Inferior parietal cortex (tissue), 1 donor: Measurements from ENCODE around the gene GALNT13.

Source experiments
- DNase-seq: peaks from one replicate; pipeline ENCODE4 v3.0.0-alpha.2; 2016; ENCODE audit errors: extremely low spot score

GALNT13 gene

DNA sequence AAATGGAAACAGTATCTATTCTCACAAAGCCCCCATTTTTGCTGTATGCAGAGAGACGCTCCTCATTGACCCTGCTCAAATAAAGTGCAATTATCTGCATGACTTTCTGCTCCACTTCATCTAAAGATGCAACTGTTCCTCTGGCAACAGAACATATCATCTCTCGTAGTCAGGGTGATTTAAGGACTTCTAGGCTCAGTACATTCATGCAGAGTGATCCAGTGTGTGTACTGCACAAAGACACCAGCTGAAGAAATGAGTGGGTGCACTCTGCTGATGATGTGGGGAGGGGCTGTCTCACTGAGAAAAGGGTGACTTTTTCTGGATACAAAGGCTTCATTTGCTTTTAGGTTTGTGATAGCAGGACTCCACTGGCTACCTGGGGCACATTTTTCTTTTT lies 355.2 kb downstream of the GALNT13 start:
- DNase-seq, result no peak

DNA sequence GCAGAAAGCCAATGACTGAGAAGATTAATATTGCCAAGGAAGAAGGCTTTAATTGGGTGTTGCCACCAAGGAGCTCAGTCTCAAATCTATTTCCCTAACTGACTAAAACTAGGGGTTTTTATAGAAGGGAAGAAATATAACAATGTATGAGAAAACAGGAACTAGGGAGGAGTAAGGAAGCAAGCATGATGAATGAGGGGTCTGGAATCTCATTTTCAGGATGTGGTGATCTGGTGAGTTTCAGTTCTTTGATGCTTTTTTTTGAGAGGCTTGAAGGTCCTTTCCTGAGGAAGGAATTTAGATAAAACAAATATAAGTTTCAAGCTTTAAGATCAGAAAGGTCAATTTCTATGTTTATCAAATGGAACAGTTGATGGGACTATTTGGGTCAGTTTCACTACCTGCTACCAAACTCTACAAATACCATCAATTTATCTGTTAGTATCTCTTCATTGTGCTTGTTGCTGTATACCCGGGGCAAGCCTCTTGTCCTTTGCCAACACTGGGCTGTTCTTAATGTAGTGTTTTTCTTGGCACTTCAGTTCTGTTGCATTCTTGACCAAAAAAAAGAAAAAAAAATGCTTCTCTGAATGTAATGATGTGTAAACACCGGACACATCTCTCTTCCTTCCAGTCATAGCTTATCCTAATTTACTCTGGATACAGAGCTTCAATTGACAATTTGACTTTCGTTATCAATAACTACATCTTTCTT lies 357.0 kb downstream of the GALNT13 start:
- DNase-seq, result no peak

DNA sequence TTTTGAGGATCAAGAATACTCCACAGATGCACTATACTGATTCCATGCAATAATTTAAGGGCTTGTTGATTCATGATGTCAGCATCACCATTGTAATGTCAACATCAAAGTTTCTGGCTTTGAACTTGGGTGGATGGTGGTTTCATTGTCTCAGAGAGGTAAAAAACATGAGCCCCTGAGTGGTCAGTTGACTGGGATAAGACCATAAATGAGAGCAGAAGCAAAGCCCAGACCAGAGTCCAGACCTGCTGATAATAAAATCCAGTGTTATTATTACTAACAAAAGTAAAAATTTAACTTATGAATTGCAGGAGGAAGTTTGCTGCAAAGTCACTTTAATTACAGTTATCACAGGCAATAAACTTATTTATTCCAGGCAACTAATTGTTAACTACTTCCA lies 358.2 kb downstream of the GALNT13 start:
- DNase-seq, result no peak

DNA sequence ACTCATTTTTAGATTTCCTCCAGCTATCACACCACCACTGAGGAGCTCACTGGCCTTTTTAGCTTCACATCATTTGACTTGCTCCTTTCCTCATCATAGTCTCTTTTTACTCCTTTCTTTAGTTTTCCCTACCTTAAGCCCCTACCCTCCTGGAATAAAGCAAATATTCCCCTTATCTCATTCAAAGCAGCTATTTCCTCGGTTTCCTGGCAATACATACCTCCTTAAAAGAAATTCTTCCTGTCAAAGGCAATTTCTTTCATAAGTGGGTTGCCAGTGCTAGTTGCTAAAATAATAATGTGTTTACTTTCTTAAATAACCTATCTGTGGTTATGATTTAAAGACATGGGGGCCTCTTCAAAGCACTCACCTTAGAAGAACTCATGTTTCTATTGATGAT lies 359.3 kb downstream of the GALNT13 start:
- no peak for DNase-seq

DNA sequence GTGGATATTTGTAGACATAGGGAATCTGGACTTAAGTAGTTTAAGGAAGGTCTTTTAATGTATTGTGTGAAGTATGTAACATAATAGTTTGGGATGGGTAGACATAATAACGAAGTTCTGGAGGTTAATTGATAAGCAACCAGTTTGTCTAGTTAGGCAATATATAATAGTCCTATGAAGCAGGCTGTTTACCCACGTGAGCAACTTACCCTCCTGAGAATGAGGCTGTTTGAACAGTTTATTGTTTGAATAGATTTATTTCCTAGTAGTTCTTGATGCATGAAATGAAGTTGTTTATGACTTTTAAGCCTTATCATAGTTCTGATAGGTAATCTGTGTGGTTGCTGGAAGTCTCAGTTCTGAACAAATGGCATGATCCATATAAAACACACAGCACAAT lies 361.5 kb downstream of the GALNT13 start:
- DNase-seq, result no peak

DNA sequence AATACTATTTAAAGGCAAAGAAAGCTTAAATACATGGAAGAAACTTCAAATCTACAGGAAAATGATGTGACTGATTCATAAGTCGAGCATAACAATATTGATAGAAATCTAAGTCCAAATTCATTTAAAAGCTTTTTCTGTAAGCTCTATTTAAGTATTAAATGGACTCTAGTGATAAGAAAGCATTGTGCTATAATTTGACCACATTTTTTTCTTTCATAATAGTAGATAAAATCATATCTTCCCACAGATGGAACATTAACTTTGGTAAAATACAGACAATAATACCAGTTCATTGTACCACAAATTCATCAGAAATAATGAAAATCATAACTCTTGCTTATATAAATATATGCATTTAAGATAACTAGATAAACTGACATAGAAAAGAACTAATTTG lies 366.5 kb downstream of the GALNT13 start:
- no peak for DNase-seq

DNA sequence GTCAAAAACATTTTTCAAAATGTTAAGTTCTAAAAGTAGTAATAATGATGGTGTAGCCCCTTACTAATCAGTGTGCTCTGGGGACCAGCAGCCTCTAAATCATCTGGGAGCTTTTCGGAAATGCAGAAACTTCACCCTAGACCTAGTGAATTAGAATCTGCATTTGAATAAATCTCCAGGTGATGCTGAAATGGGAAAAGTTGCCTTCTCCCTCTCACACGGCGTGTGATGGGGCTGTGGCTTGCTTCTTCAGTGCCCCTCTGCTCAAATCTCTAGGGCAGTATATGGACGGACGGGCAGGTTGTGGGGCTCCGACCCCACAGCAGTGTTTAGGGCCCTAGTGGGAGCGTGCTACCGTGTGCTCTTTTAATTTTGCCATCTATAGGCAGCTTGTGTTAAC lies 368.6 kb downstream of the GALNT13 start:
- no peak for DNase-seq

DNA sequence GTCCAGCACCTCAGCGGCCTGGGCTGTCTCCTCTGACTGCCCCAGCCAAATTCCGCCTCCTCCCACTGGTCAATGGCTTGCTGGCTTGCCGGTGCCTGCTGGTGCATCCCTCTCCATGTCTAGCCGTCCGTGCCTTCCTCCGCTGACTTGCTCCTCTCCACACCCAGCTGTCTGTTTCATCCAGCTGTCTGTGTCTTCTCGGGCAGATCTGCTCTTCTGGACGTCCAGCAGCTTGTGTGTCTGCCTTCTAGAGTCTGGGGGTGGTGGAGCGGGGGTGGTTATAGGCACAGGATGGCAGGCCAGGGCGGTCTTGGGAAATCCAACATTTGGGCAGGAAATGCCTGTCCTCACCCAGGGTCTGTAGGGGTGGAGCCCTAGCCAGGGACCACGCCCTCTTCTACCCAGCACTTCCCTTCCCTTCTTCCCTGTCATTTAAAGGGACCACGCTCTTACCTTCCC lies 369.2 kb downstream of the GALNT13 start:
- no peak for DNase-seq

DNA sequence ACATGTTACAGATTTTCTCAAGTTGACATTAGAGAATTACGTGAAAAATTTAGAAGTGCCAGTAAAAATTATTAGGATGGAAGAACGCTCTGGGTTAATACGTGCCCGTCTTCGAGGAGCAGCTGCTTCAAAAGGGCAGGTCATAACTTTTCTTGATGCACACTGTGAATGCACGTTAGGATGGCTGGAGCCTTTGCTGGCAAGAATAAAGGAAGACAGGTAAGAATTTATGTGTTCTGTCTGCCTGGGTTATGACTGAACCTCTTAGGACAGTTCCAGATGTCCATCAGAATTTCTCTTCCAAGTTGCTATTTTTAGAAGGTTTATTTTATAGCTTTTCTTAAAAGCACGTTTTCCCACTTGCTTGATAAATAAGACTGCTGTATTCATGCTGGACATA lies 371.0 kb downstream of the GALNT13 start:
- DNase-seq, result no peak

DNA sequence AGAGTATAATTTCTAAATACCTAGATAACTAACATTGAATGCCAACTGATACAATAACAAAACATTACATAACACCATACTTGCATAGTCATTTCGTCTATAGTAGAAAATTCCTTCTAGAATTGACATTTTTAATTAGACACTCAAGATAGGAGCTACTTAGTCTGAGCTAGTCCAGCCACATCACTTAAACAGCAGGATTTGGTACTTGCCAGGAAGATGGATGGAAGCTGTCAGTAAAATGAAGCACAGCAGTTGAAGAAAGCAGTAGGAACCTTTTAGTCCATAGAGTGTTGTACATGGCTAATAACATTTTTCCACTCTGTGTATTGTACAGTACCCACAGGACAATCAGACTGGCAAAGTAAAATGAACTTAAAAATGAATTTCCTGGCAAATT lies 372.0 kb downstream of the GALNT13 start:
- DNase-seq, result no peak

DNA sequence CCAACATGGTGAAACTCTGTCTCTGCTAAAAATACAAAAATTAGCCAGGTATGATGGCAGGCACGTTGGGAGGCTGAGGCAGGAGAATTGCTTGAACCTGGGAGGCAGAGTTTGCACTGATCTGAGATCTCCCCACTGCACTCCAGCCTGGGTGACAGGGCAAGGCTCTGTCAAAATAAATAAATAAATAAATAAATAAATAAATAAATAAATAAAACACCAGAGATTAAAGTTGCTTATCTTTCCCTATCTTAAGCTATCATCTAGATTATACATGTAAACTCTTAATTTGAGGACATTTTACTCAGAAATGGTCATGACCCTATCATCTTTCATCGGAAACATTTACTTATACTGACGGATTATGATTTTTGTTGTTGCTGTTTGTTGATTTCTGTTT lies 373.2 kb downstream of the GALNT13 start:
- no peak for DNase-seq

DNA sequence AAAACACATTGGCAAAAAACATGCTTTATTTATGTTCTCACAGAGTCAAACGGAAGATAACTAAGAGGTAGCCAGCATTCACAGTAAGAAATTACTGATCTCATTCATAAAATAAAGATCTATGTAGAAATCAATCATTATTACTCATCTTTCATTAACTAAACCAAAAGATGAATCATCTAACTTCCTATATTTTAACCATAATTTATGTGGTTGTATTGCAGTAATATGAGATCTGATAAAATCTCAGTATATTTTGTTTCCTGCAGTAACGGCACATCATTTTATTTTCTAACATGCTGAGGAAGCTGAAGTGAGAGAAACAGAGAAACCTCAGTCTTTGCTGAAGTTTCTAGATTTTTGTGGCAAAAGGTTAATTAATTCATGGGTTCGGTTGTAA lies 375.8 kb downstream of the GALNT13 start:
- DNase-seq, result no peak

DNA sequence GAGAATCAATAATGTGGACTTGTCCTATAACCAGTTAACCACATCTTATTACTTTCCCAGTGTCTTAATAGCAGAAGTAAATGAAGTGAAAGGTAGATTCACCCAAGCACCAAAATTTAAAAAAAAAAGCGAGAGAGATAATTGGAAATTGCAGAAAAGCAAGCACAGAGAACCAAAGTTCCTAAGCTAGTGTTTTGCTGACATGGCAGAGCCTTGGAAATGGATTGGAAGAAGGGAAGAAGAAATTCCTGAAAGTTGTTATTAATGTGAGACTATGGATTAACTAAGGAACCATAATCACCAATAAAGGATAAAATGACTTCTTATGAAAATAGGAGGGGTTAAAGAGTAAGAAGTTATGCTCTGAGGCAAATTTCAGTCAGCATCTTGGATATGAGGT lies 384.4 kb downstream of the GALNT13 start:
- DNase-seq, result no peak

DNA sequence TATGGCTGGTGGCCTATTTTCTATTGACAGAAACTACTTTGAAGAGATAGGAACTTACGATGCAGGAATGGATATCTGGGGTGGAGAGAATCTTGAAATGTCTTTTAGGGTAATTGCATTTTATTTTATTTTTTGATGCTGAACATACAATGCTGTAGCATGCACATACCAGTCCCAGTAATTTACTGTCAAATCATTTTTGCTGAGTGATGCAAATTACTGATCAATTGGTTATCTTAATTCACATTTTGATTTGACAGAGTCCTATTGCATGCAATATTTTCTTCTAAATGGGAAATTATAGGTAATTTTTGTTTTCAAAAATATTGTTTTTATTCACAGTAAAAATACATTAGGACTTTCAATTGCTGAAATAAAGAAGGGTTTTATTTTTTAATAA lies 387.3 kb downstream of the GALNT13 start:
- no peak for DNase-seq

DNA sequence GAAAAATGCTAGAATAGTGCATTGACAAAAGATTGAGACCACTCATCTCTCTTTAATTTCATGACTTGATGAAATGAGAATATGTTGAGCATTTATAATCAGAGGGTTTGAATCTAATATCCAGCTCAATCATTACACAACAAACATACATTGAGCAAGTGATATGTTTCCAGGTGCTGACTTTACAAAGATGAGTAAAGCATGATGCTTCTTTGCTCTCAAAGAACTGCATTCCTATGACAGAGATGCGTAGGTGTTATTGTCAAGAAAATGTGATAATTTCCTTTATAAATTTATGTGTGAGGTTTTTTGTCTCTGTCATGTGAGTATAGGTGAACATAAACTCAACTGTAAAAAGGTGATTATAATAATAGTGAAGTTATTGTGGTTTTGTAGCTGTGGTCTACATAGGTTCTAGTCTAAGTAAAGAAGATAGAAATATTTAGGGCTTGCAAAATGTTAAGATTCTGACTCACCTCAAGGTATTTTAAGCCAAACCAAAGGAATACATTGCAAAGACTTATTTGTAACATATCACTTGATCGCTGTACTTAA lies 389.8 kb downstream of the GALNT13 start:
- no peak for DNase-seq

DNA sequence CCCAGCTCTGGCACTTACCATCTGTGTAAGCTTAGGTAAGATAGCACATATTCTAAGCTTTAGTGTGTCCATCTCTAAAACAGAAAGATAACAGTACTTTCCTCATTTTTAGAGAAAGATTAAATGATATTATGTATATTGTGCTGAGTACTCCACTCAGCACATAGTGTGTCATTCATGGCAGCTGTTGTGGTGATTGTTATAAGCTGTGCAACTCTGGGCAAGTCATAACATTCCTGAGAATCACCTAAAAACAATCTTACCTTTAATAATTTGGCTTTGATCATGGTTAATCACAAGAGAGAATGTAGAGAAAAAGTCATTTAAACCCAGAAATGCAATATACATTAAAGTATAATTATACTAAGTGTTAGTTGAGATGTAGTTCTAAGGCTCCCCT lies 391.5 kb downstream of the GALNT13 start:
- DNase-seq, result no peak

DNA sequence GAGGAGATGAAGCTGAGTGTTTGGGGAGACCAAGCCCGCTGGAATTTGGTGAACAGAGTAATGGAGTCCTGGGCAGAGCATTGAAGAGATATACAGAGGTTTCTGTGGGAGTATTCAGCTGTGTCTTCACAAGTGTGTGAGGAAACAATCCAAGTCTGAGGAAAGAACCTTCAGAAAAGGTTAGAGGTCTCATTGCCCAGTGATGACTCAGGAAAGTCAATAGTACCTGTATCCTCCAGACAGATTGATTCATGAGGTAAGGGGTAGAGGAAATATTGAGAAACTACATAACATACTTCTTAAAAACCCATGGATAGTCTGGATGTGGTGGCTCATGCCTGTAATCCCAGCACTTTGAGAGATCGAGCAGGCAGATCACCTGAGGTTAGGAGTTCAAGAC lies 392.3 kb downstream of the GALNT13 start:
- DNase-seq, result no peak

DNA sequence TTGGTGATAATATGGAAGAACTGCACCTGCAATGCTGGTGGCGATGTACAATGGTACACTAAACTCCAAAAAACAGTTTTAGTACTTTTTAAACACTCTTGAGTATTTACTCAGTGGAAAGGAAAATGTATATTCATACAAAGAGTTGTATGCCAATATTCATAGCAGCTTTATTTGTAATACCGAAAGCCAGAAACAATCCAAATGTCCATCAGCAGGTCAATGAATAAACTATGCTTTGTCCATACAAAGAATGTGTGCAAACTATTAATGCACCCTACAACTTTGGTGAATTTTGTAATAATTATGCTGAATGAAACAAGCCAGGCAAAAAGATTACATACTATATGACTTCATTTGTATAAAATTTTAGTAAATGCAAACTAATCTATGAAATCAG lies 396.3 kb downstream of the GALNT13 start:
- DNase-seq, result no peak

DNA sequence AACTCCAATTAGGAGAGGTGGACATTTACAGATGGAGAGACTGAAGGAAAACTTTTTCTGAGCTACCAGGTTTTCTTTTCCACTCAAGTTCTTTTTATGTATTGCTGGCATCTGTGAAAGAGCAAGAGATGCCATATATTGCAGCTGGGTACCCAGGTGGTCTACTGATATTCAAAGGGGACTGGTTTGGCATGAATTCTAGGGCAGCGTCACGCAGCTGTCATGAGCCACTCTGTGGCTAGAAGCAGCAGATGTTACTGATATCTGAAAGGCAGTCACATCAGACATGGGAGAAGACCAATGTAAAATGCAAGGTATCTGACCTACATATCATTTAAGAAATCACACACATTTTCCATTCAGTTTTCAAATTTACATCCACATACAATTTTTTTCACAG lies 408.8 kb downstream of the GALNT13 start:
- no peak for DNase-seq

DNA sequence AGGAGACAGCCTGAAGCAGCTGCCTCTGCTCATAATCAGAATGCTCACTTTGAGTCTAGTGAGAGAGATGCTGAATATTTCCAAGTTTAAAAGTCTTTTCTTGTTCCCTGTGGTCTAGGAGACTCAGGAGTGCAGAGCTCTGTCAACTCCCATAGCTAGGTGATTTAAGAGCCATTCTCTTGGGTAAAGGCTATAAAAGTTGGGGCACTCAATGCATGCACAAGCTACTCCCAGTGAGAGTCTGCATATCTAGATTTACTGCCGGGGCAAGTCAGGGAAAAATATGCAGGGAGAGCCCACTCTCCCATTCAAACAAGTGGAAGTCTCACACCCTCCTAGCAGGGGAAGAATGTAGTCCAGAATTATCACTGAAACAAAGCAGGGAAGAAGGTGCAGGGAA lies 418.1 kb downstream of the GALNT13 start:
- no peak for DNase-seq

DNA sequence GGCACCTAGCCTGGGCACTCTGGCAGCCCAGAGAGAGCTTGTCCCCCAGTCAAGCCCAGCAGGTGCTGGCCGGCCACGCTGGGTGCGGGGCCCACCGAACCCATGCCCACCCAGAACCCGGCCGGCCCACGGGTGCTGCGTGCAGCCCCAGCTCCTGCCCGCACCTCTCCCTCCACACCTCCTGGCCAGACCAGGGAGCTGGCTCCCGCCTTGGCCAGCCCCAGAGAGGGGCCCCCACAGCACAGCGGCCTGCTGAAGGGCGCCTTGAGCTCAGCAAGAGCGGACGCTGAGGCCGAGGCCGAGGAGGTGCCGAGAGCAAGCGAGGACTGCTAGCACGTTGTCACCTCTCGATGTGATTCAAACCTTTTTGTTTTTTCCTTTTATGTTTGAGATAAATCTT lies 419.8 kb downstream of the GALNT13 start:
- DNase-seq, result no peak

DNA sequence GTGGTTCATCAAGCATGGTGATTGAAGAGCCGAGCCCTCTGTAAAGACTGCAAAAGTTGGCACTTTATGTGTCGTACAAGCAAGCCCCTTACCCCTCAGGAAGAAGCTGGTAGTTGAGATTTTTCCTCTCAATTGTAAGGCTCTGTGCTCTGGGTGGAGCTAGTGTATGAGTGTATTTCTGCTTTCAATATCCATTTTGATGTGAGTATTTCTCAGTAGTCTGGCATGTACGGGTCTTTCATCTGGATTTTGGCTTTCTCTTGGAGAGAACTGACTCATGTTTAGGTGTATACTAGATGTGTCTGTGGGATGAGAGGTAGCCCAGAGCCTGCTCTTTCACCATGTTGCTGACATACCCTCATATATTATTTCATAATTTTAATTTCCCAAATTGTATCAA lies 420.2 kb downstream of the GALNT13 start:
- DNase-seq, result no peak

DNA sequence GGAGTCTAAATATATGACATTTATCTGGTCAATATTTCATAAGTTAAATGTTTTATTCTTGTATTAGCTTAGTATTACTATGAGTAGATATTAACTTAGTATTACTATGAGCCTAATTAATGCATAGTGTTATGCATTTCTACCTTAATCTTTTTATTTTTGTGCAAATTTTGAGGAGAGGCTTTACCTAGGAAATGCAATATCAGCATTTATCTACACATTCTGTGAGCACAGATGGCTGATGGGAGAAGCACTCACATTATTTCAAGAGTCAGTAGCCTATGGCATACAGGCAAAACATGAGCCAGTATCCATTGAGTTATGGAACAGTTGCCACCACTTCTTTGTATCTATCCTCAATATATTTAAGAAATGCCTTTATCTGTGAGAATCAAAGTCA lies 422.1 kb downstream of the GALNT13 start:
- no peak for DNase-seq
